GM18861 (cell line): ENCODE measurements around the gene BCLAF1.
"Not testable (repeated sequence)": the region's sequence is repeated elsewhere in the genome, so short reads cannot be mapped to it uniquely, and the experiment has no call there.

Experiments used
- ATAC-seq: cut with Tn5 transposase; IDR thresholded peaks from one replicate; pipeline ENCODE4 v1.9.1; 2021; ENCODE audit not compliant: unreplicated experiment

Gene BCLAF1

GRCh38 chr6:136249811-136250685 lies 39.6 kb downstream of the BCLAF1 start, which contains the start of gene MTFR2:
MTFR2 (minus strand) TSS chr6:136250311; CDS start chr6:136249099, 1,212 bp downstream.
- ATAC-seq, result peak; percentile 97

GRCh38 chr6:136249336-136249735 lies 40.3 kb downstream of the BCLAF1 start:
- ATAC-seq, result no peak

- ATAC-seq, result no peak
Measured at GRCh38 chr6:136244061-136244616, 45.5 kb downstream of the BCLAF1 start.

- no peak for ATAC-seq
Measured at GRCh38 chr6:136236466-136237293, 53.0 kb downstream of the BCLAF1 start.

- ATAC-seq, result no peak
Measured at GRCh38 chr6:136235233-136235564, 54.4 kb downstream of the BCLAF1 start.

GRCh38 chr6:136232701-136233100 lies 56.9 kb downstream of the BCLAF1 start:
- ATAC-seq, result no peak

- no peak for ATAC-seq
Measured at GRCh38 chr6:136230219-136230853, 59.3 kb downstream of the BCLAF1 start.

- ATAC-seq, result peak; percentile 58
Measured at GRCh38 chr6:136228814-136229213, 60.8 kb downstream of the BCLAF1 start.

- ATAC-seq, result no peak
Measured at GRCh38 chr6:136226674-136227377, 62.8 kb downstream of the BCLAF1 start.

- ATAC-seq, result peak; percentile 68
Measured at GRCh38 chr6:136226027-136226673, 63.5 kb downstream of the BCLAF1 start.

GRCh38 chr6:136225496-136225895 lies 64.2 kb downstream of the BCLAF1 start:
- no peak for ATAC-seq

GRCh38 chr6:136224974-136225373 lies 64.7 kb downstream of the BCLAF1 start:
- ATAC-seq, result not testable (repeated sequence)

- no peak for ATAC-seq
Measured at GRCh38 chr6:136216503-136217401, 72.9 kb downstream of the BCLAF1 start.

GRCh38 chr6:136213853-136214252 lies 75.8 kb downstream of the BCLAF1 start:
- ATAC-seq, result no peak

- no peak for ATAC-seq
Measured at GRCh38 chr6:136213012-136213539, 76.6 kb downstream of the BCLAF1 start.

- no peak for ATAC-seq
Measured at GRCh38 chr6:136212608-136213007, 77.0 kb downstream of the BCLAF1 start.

- ATAC-seq, result no peak
Measured at GRCh38 chr6:136210398-136211165, 79.1 kb downstream of the BCLAF1 start.

- ATAC-seq, result no peak
Measured at GRCh38 chr6:136209496-136209895, 80.2 kb downstream of the BCLAF1 start.
